HepG2 (cell line): Measurements from ENCODE around the gene SERTAD2. TPM values are rescaled to one million over a fixed set of nuclear protein-coding genes. Genes with fewer than 3 reads are reported as not detected.

Experiments used
- ARID3A ChIP-seq: IDR thresholded peaks from 2 replicates; pipeline ENCODE4 v1.6.1; 2012; ENCODE audit warnings: low read depth, low read length, improper control_type of control experiment
- CEBPB ChIP-seq: IDR thresholded peaks from 2 replicates; pipeline ENCODE4 v1.6.1; 2011; ENCODE audit warnings: low read depth, low read length, improper control_type of control experiment, borderline replicate concordance
- CHD4 ChIP-seq: fragments of 200-600 bp; sonication (generic); IDR thresholded peaks from 2 replicates; pipeline ENCODE4 v1.7.0; 2017; ENCODE audit warnings: mild to moderate bottlenecking, low read length, borderline replicate concordance
- HDAC1 ChIP-seq: sonication (generic); formaldehyde crosslinking; IDR thresholded peaks from 2 replicates; pipeline ENCODE4 v1.5.1; 2020; ENCODE audit warnings: mild to moderate bottlenecking, missing genetic modification reagents
- HNRNPH1 ChIP-seq: fragments of 200-400 bp; formaldehyde crosslinking; optimal IDR thresholded peaks from 2 replicates; pipeline ENCODE3; 2017; ENCODE audit warnings: mild to moderate bottlenecking, low read depth, low read length
- HOXA9 ChIP-seq: sonication (generic); formaldehyde crosslinking; IDR thresholded peaks from 2 replicates; pipeline ENCODE4 v1.8.1; 2022; ENCODE audit warnings: missing genetic modification reagents, mild to moderate bottlenecking, moderate library complexity, borderline replicate concordance
- MAFG ChIP-seq: sonication (generic); formaldehyde crosslinking; IDR thresholded peaks from 2 replicates; pipeline ENCODE4 v1.5.1; 2020; ENCODE audit warnings: mild to moderate bottlenecking, missing genetic modification reagents
- NCOA2 ChIP-seq: sonication (generic); formaldehyde crosslinking; IDR thresholded peaks from 2 replicates; pipeline ENCODE4 v1.8.0; 2022; ENCODE audit warnings: inconsistent platforms
- PHF21A ChIP-seq: sonication (generic); formaldehyde crosslinking; IDR thresholded peaks from 2 replicates; pipeline ENCODE4 v1.5.0; 2020; ENCODE audit warnings: mild to moderate bottlenecking, missing genetic modification reagents
- SOX13 ChIP-seq, 3 experiments: fragments of 450-650 bp in 1 of 3; sonication (generic) in 1 of 3; formaldehyde crosslinking in 1 of 3; IDR thresholded peaks in 2 of 3; conservative IDR thresholded peaks in 1 of 3; 2 replicates each; pipeline versions ENCODE4 v1.5.0 to v1.6.1; 2016 to 2020; ENCODE audit warnings: antibody characterized with exemption in 1 of 3, mild to moderate bottlenecking in 1 of 3, missing compliant biosample characterization in 1 of 3, missing genetic modification reagents in 1 of 3, moderate library complexity in 1 of 3
- SOX5 ChIP-seq: IDR thresholded peaks from 2 replicates; pipeline ENCODE4 v1.6.1; 2016; ENCODE audit warnings: borderline replicate concordance
- THAP11 ChIP-seq: IDR thresholded peaks from 2 replicates; pipeline ENCODE4 v1.6.1; 2016; ENCODE audit warnings: missing biosample characterization, missing genetic modification reagents
- ZFP82 ChIP-seq: sonication (generic); formaldehyde crosslinking; IDR thresholded peaks from 2 replicates; pipeline ENCODE4 v1.5.1; 2020; ENCODE audit warnings: mild to moderate bottlenecking, missing genetic modification reagents, borderline replicate concordance
- polyA plus RNA-seq, 8 experiments: library from polyadenylated mRNA; depleted of rRNA in 3 of 8; stranded (reverse) in 7 of 8; unstranded in 1 of 8; fragments of >200 nt; fragmentation: Illumina TruSeq in 4 of 8; extraction: Trizol in 4 of 8; gene quantifications; 2 replicates each; pipeline versions ENCODE4 v1.2.1 to v1.2.3, GENCODE V29; 2011 to 2016; ENCODE audit warnings: low read depth in 4 of 8, missing spikeins in 1 of 8, mixed read lengths in 1 of 8; ENCODE audit not compliant: insufficient read depth in 1 of 8
- total RNA-seq, 5 experiments: library from RNA; depleted of rRNA; stranded (reverse); fragments of >200 nt; fragmentation: Illumina TruSeq; extraction: Trizol; gene quantifications; 2 replicates each; pipeline ENCODE4 v1.2.3, GENCODE V29; 2016; ENCODE audit warnings: low read depth in 1 of 5
- TF ChIP-seq, protein P1 (sequence below): sonication (generic); formaldehyde crosslinking; IDR thresholded peaks from 2 replicates; pipeline ENCODE4 v1.5.1; 2020; ENCODE audit warnings: mild to moderate bottlenecking, missing genetic modification reagents
- TF ChIP-seq, protein P2 (sequence below): IDR thresholded peaks from 2 replicates; pipeline ENCODE4 v1.6.1; 2016; ENCODE audit warnings: missing compliant biosample characterization, missing genetic modification reagents, borderline replicate concordance
- TF ChIP-seq, protein P3 (sequence below): IDR thresholded peaks from 2 replicates; pipeline ENCODE4 v1.6.1; 2016
- TF ChIP-seq, protein P4 (sequence below): sonication (generic); formaldehyde crosslinking; IDR thresholded peaks from 2 replicates; pipeline ENCODE4 v1.5.1; 2020; ENCODE audit warnings: mild to moderate bottlenecking, missing genetic modification reagents, borderline replicate concordance

SERTAD2 gene
- total and polyA plus RNA-seq, 2 of the 13 experiments (the other 11 are each of a cell fraction or from before 2014, with no cell fraction given): 6.7 to 22.6 TPM

GRCh38 chr2:64685430-64685829, 31.7 kb upstream of the SERTAD2 start (continued):
- TF ChIP-seq, protein P1, sequence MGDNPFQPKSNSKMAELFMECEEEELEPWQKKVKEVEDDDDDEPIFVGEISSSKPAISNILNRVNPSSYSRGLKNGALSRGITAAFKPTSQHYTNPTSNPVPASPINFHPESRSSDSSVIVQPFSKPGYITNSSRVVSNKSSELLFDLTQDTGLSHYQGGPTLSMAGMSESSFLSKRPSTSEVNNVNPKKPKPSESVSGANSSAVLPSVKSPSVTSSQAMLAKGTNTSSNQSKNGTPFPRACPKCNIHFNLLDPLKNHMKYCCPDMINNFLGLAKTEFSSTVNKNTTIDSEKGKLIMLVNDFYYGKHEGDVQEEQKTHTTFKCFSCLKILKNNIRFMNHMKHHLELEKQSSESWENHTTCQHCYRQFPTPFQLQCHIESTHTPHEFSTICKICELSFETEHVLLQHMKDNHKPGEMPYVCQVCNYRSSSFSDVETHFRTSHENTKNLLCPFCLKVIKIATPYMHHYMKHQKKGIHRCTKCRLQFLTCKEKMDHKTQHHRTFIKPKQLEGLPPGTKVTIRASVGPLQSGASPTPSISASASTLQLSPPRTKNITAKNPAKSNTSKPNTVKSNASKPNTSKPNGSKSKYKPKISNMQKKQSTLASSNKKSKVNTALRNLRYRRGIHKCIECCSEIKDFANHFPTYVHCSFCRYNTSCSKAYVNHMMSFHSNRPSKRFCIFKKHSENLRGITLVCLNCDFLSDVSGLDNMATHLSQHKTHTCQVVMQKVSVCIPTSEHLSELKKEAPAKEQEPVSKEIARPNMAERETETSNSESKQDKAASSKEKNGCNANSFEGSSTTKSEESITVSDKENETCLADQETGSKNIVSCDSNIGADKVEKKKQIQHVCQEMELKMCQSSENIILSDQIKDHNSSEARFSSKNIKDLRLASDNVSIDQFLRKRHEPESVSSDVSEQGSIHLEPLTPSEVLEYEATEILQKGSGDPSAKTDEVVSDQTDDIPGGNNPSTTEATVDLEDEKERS (CRISPR knock-in tag): peak; percentile 56; the same call in 1 of the 2 replicates
- TF ChIP-seq ZFP82 (CRISPR knock-in tag) (no peak), CEBPB (peak; percentile 94), HOXA9 (CRISPR knock-in tag) (no peak), ARID3A (peak; percentile 83), SOX13 (IDR thresholded peaks at IDR 0.05) (0 out of 2 replicates have a peak, but pooled peaks have one; percentile 20), SOX13 (CRISPR knock-in tag; conservative IDR thresholded peaks at IDR 0.05 in 1 of 2, IDR thresholded peaks at IDR 0.05 in 1 of 2) (peak in 1 of 2 experiments; percentile 69; a peak in 2 of 4 replicates), HNRNPH1 (no peak), HDAC1 (CRISPR knock-in tag) (0 out of 2 replicates have a peak, but pooled peaks have one; percentile 32), MAFG (CRISPR knock-in tag) (no peak), NCOA2 (CRISPR knock-in tag) (peak; percentile 71; the same call in 1 of the 2 replicates), CHD4 (peak; percentile 75; the same call in 1 of the 2 replicates), SOX5 (CRISPR knock-in tag) (peak; percentile 71), THAP11 (peak; percentile 38; the same call in 1 of the 2 replicates), PHF21A (CRISPR knock-in tag) (peak; percentile 55; the same call in 1 of the 2 replicates)
- TF ChIP-seq, protein P2, sequence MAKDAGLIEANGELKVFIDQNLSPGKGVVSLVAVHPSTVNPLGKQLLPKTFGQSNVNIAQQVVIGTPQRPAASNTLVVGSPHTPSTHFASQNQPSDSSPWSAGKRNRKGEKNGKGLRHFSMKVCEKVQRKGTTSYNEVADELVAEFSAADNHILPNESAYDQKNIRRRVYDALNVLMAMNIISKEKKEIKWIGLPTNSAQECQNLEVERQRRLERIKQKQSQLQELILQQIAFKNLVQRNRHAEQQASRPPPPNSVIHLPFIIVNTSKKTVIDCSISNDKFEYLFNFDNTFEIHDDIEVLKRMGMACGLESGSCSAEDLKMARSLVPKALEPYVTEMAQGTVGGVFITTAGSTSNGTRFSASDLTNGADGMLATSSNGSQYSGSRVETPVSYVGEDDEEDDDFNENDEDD: no peak
- TF ChIP-seq, protein P3, sequence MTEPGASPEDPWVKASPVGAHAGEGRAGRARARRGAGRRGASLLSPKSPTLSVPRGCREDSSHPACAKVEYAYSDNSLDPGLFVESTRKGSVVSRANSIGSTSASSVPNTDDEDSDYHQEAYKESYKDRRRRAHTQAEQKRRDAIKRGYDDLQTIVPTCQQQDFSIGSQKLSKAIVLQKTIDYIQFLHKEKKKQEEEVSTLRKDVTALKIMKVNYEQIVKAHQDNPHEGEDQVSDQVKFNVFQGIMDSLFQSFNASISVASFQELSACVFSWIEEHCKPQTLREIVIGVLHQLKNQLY (CRISPR knock-in tag): 0 out of 2 replicates have a peak, but pooled peaks have one; percentile 37
- TF ChIP-seq, protein P4, sequence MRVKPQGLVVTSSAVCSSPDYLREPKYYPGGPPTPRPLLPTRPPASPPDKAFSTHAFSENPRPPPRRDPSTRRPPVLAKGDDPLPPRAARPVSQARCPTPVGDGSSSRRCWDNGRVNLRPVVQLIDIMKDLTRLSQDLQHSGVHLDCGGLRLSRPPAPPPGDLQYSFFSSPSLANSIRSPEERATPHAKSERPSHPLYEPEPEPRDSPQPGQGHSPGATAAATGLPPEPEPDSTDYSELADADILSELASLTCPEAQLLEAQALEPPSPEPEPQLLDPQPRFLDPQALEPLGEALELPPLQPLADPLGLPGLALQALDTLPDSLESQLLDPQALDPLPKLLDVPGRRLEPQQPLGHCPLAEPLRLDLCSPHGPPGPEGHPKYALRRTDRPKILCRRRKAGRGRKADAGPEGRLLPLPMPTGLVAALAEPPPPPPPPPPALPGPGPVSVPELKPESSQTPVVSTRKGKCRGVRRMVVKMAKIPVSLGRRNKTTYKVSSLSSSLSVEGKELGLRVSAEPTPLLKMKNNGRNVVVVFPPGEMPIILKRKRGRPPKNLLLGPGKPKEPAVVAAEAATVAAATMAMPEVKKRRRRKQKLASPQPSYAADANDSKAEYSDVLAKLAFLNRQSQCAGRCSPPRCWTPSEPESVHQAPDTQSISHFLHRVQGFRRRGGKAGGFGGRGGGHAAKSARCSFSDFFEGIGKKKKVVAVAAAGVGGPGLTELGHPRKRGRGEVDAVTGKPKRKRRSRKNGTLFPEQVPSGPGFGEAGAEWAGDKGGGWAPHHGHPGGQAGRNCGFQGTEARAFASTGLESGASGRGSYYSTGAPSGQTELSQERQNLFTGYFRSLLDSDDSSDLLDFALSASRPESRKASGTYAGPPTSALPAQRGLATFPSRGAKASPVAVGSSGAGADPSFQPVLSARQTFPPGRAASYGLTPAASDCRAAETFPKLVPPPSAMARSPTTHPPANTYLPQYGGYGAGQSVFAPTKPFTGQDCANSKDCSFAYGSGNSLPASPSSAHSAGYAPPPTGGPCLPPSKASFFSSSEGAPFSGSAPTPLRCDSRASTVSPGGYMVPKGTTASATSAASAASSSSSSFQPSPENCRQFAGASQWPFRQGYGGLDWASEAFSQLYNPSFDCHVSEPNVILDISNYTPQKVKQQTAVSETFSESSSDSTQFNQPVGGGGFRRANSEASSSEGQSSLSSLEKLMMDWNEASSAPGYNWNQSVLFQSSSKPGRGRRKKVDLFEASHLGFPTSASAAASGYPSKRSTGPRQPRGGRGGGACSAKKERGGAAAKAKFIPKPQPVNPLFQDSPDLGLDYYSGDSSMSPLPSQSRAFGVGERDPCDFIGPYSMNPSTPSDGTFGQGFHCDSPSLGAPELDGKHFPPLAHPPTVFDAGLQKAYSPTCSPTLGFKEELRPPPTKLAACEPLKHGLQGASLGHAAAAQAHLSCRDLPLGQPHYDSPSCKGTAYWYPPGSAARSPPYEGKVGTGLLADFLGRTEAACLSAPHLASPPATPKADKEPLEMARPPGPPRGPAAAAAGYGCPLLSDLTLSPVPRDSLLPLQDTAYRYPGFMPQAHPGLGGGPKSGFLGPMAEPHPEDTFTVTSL (CRISPR knock-in tag): peak; percentile 64; the same call in 1 of the 2 replicates
